ENCODE data around the gene ACOX1.

GRCh38 chr17:75909051-75909811 is 69.7 kb downstream of the ACOX1 start:
- TF ChIP-seq, protein P1, sequence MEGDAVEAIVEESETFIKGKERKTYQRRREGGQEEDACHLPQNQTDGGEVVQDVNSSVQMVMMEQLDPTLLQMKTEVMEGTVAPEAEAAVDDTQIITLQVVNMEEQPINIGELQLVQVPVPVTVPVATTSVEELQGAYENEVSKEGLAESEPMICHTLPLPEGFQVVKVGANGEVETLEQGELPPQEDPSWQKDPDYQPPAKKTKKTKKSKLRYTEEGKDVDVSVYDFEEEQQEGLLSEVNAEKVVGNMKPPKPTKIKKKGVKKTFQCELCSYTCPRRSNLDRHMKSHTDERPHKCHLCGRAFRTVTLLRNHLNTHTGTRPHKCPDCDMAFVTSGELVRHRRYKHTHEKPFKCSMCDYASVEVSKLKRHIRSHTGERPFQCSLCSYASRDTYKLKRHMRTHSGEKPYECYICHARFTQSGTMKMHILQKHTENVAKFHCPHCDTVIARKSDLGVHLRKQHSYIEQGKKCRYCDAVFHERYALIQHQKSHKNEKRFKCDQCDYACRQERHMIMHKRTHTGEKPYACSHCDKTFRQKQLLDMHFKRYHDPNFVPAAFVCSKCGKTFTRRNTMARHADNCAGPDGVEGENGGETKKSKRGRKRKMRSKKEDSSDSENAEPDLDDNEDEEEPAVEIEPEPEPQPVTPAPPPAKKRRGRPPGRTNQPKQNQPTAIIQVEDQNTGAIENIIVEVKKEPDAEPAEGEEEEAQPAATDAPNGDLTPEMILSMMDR (optimal IDR thresholded peaks at IDR 0.05 in 1 of 3, IDR thresholded peaks at IDR 0.05 in 1 of 3, conservative IDR thresholded peaks at IDR 0.05 in 1 of 3; ENCODE audit: extremely low read depth in 1 of 3, insufficient read depth in 2 of 3, low read length in 3 of 3) = no peak
- no peak for TF ChIP-seq EZH2 (IDR thresholded peaks at IDR 0.05; ENCODE audit: low read length)
